K562 (cell line): ENCODE measurements around the gene TRMT2A. TPM values are rescaled to one million over a fixed set of nuclear protein-coding genes. Genes with fewer than 3 reads are reported as not detected.

Source experiments
- ATAC-seq: fragments of 200-7000 bp; cut with Tn5 transposase; 3 replicates; pipeline ENCODE4 v1.9.1; 2020; ENCODE audit warnings: moderate library complexity
- BruUV-seq: library from RNA; stranded (reverse); fragments of 400-500 nt; replicated peaks from 2 replicates; lab custom pipeline; 2021; lab: Mats Ljungman, UMichigan
- CTCF ChIA-PET: fragments of 300-600 bp; formaldehyde crosslinking; extraction: SDS; loops from one replicate; lab custom pipeline; 2021; ENCODE audit warnings: low intra/inter-chr PET ratio; lab: Yijun Ruan, JAX
- POLR2A ChIA-PET: fragments of 300-600, 350-650 bp; sonication (Branson Sonifier 250); formaldehyde crosslinking; extraction: SDS; loops from one replicate; lab custom pipeline; 2021; ENCODE audit warnings: antibody characterized with exemption, inconsistent platforms; lab: Yijun Ruan, JAX
- DNase-seq, 4 experiments: peaks; one replicate each; pipeline versions ENCODE4 v3.0.0 to v3.0.0-alpha.2; 2011 to 2018; ENCODE audit warnings: low spot score in 3 of 4, mixed read lengths in 3 of 4; ENCODE audit errors: extremely low read depth in 1 of 4
- FAIRE-seq: peaks from 2 replicates; lab custom pipeline; 2011; peaks lifted over from hg19 to GRCh38; lab: Jason Lieb, UNC
- H2AFZ ChIP-seq: 2 replicates; pipeline ENCODE4 v1.6.0; 2011; ENCODE audit warnings: low read depth, low read length, control low read depth, inconsistent platforms
- H3K27ac ChIP-seq: fragments of 200-600 bp; 3 replicates; pipeline ENCODE4 v1.8.0; 2011; ENCODE audit warnings: low read depth, mild to moderate bottlenecking, control low read depth, inconsistent platforms, low read length, moderate library complexity, mixed read lengths; ENCODE audit errors: extremely low read depth
- H3K27me3 ChIP-seq, 2 experiments: fragments of 300-600 bp in 1 of 2; 2 replicates in 1 of 2; 3 replicates in 1 of 2; pipeline versions ENCODE4 v1.6.0 to v1.8.0; 2011; ENCODE audit warnings: inconsistent platforms in 2 of 2, low read length in 2 of 2, mild to moderate bottlenecking in 1 of 2, mixed read lengths in 1 of 2, moderate library complexity in 1 of 2; ENCODE audit not compliant: control insufficient read depth in 2 of 2, insufficient read depth in 2 of 2
- H3K36me3 ChIP-seq: fragments of 300-600 bp; 3 replicates; pipeline ENCODE4 v1.8.0; 2011; ENCODE audit warnings: mild to moderate bottlenecking, low read length, inconsistent platforms; ENCODE audit not compliant: control insufficient read depth, insufficient read depth
- H3K4me1 ChIP-seq, 2 experiments: fragments of 200-600 bp in 1 of 2; replicated peaks in 1 of 2; 2 replicates in 1 of 2; 3 replicates in 1 of 2; pipeline versions ENCODE4 v1.5.1 to v1.8.0; 2011; ENCODE audit warnings: inconsistent platforms in 2 of 2, low read length in 2 of 2, mild to moderate bottlenecking in 1 of 2, mixed read lengths in 1 of 2, moderate library complexity in 1 of 2; ENCODE audit not compliant: control insufficient read depth in 2 of 2, insufficient read depth in 2 of 2
- H3K4me2 ChIP-seq: 2 replicates; pipeline ENCODE4 v1.6.1; 2011; ENCODE audit warnings: low read length, control low read depth, inconsistent platforms, mixed read lengths; ENCODE audit not compliant: insufficient read depth
- H3K4me3 ChIP-seq: fragments of 200-600 bp; sonication (generic), shearing (Covaris generic); 2 replicates; pipeline ENCODE4 v1.5.1; 2016; ENCODE audit warnings: control low read depth, inconsistent platforms
- H3K79me2 ChIP-seq: fragments of 200-600 bp; 3 replicates; pipeline ENCODE4 v1.8.0; 2011; ENCODE audit warnings: low read length, inconsistent platforms; ENCODE audit not compliant: control insufficient read depth, insufficient read depth
- H3K9ac ChIP-seq, 2 experiments: 2 replicates each; pipeline versions ENCODE4 v1.6.0 to v1.6.1; 2011; ENCODE audit warnings: low read depth in 2 of 2, low read length in 2 of 2, control low read depth in 1 of 2, inconsistent platforms in 1 of 2, mild to moderate bottlenecking in 1 of 2, mixed read lengths in 1 of 2; ENCODE audit not compliant: insufficient read depth in 1 of 2
- H3K9me1 ChIP-seq: one replicate; pipeline ENCODE4 v1.6.0; 2011; ENCODE audit warnings: inconsistent platforms, mild to moderate bottlenecking, low read length, moderate library complexity; ENCODE audit not compliant: control insufficient read depth, insufficient read depth
- H3K9me3 ChIP-seq: replicated peaks from 2 replicates; pipeline ENCODE4 v1.5.1; 2011; ENCODE audit warnings: low read depth, low read length, inconsistent platforms; ENCODE audit not compliant: control insufficient read depth, insufficient read depth
- H4K20me1 ChIP-seq: replicated peaks from 2 replicates; pipeline ENCODE4 v1.6.1; 2011; ENCODE audit warnings: low read length, inconsistent platforms, mixed read lengths; ENCODE audit not compliant: control insufficient read depth, insufficient read depth
- CBX1 ChIP-seq: sonication (generic); IDR thresholded peaks from 2 replicates; pipeline ENCODE4 v1.6.1; 2016; ENCODE audit warnings: antibody characterized with exemption, low read depth, mild to moderate bottlenecking
- CEBPB ChIP-seq: fragments of 450-650 bp; IDR thresholded peaks from 2 replicates; pipeline ENCODE4 v1.6.1; 2016; ENCODE audit warnings: missing genetic modification characterization, missing compliant biosample characterization
- CEBPG ChIP-seq, 3 experiments: fragments of 200-800 bp in 1 of 3; sonication (Bioruptor generic) in 1 of 3; sonication (generic) in 1 of 3; formaldehyde crosslinking in 1 of 3; IDR thresholded peaks in 2 of 3; conservative IDR thresholded peaks in 1 of 3; 2 replicates each; pipeline versions ENCODE4 v1.6.1 to v1.8.0; 2016 to 2022; ENCODE audit warnings: missing compliant biosample characterization in 2 of 3, missing genetic modification characterization in 2 of 3, mild to moderate bottlenecking in 1 of 3, missing genetic modification reagents in 1 of 3
- E2F3 ChIP-seq: fragments of 250-450 bp; sonication (Bioruptor Pico); IDR thresholded peaks from 2 replicates; pipeline ENCODE4 v1.4.0; 2020; ENCODE audit warnings: mild to moderate bottlenecking
- ELF2 ChIP-seq: fragments of 250-450 bp; sonication (Bioruptor Pico); IDR thresholded peaks from 2 replicates; pipeline ENCODE4 v1.5.0; 2021; ENCODE audit warnings: mild to moderate bottlenecking
- GTF2A2 ChIP-seq: IDR thresholded peaks from 2 replicates; pipeline ENCODE4 v1.6.1; 2016; ENCODE audit warnings: mild to moderate bottlenecking, missing genetic modification characterization, missing compliant biosample characterization
- HCFC1 ChIP-seq: IDR thresholded peaks from 2 replicates; pipeline ENCODE4 v1.6.1; 2012; ENCODE audit warnings: low read depth, low read length, improper control_type of control experiment
- HINFP ChIP-seq: fragments of 450-650 bp; conservative IDR thresholded peaks from 2 replicates; pipeline ENCODE4 v1.6.1; 2016; ENCODE audit warnings: missing genetic modification characterization, low read depth, mild to moderate bottlenecking, control low read depth, missing compliant biosample characterization
- ID3 ChIP-seq, 2 experiments: fragments of 250-450 bp in 1 of 2; fragments of 450-650 bp in 1 of 2; sonication (Bioruptor Pico) in 1 of 2; IDR thresholded peaks; 2 replicates each; pipeline versions ENCODE4 v1.6.1 to v1.8.0; 2016 to 2021; ENCODE audit warnings: mild to moderate bottlenecking in 2 of 2, moderate library complexity in 2 of 2, missing compliant biosample characterization in 1 of 2, missing genetic modification characterization in 1 of 2
- JUN ChIP-seq, 2 experiments: sonication (generic) in 1 of 2; formaldehyde crosslinking in 1 of 2; IDR thresholded peaks; 2 replicates each; pipeline versions ENCODE4 v1.6.1 to v1.8.0; 2012 to 2022; ENCODE audit warnings: borderline replicate concordance in 2 of 2, mild to moderate bottlenecking in 2 of 2, improper control_type of control experiment in 1 of 2, low read depth in 1 of 2, low read length in 1 of 2, missing genetic modification reagents in 1 of 2
- KDM1A ChIP-seq, 2 experiments: fragments of 450-650 bp; IDR thresholded peaks; 2 replicates each; pipeline ENCODE4 v1.6.1; 2016; ENCODE audit warnings: mild to moderate bottlenecking in 2 of 2
- MAFK ChIP-seq: IDR thresholded peaks from 2 replicates; pipeline ENCODE4 v1.6.1; 2011; ENCODE audit warnings: low read length, improper control_type of control experiment
- MXI1 ChIP-seq: IDR thresholded peaks from 2 replicates; pipeline ENCODE4 v1.6.1; 2011; ENCODE audit warnings: low read depth, mild to moderate bottlenecking, improper control_type of control experiment, low read length
- PHB ChIP-seq: fragments of 250-450 bp; sonication (Bioruptor Pico); IDR thresholded peaks from 2 replicates; pipeline ENCODE4 v1.5.0; 2021
- PHF8 ChIP-seq: fragments of 200-600 bp; sonication (generic); IDR thresholded peaks from 2 replicates; pipeline ENCODE4 v1.6.1; 2012; ENCODE audit warnings: mixed run types, mild to moderate bottlenecking, inconsistent platforms, low read length, moderate library complexity, borderline replicate concordance
- PYGO2 ChIP-seq: fragments of 450-650 bp; IDR thresholded peaks from 2 replicates; pipeline ENCODE4 v1.6.1; 2016; ENCODE audit warnings: mild to moderate bottlenecking, missing genetic modification characterization, moderate library complexity, missing compliant biosample characterization
- SAP30 ChIP-seq: fragments of 200-600 bp; sonication (generic); IDR thresholded peaks from 2 replicates; pipeline ENCODE4 v1.6.1; 2012; ENCODE audit warnings: borderline replicate concordance, low read depth, mild to moderate bottlenecking, moderate library complexity, low read length, control low read depth, inconsistent platforms; ENCODE audit not compliant: insufficient read depth, poor library complexity, severe bottlenecking
- TBL1XR1 ChIP-seq, 2 experiments: IDR thresholded peaks; 2 replicates each; pipeline ENCODE4 v1.6.1; 2012; ENCODE audit warnings: improper control_type of control experiment in 2 of 2, low read length in 2 of 2, mild to moderate bottlenecking in 1 of 2
- ZNF384 ChIP-seq: IDR thresholded peaks from 2 replicates; pipeline ENCODE4 v1.6.1; 2012; ENCODE audit warnings: low read depth, low read length, improper control_type of control experiment
- ZNF76 ChIP-seq: fragments of 250-450 bp; sonication (Bioruptor Pico); IDR thresholded peaks from 2 replicates; pipeline ENCODE4 v1.4.0; 2020; ENCODE audit warnings: mild to moderate bottlenecking, moderate library complexity, borderline replicate concordance
- WGBS: fragments of 100-300 bp; shearing (Covaris generic); methylation state at CpG from one replicate; pipeline ENCODE4 v1.1.6; 2016; ENCODE audit warnings: low coverage, mixed read lengths; ENCODE audit not compliant: insufficient coverage; ENCODE audit errors: missing lambda C conversion rate; 5-methylcytosine and 5-hydroxymethylcytosine counted together
- in situ Hi-C: fragments of 300-500 bp; cut with MboI; formaldehyde crosslinking; loops from 4 replicates; pipeline ENCODE4 v1.15.0; 2018; ENCODE audit warnings: inconsistent platforms, mixed read lengths
- intact Hi-C: fragments of 100-400 bp; cut with micrococcal nuclease; formaldehyde crosslinking; loops from 2 replicates; pipeline ENCODE4 v1.14.2; 2022
- polyA plus RNA-seq, 8 experiments: library from polyadenylated mRNA; depleted of rRNA in 4 of 8; stranded (reverse) in 5 of 8; unstranded in 3 of 8; fragments of >200 nt; fragmentation: Nextera tagmentation in 2 of 8; fragmentation: Illumina TruSeq in 1 of 8; extraction: Ambion mirVana in 2 of 8; extraction: Trizol in 1 of 8; gene quantifications; 2 replicates each; pipeline versions ENCODE4 v1.2.1 to v1.2.3, GENCODE V29; 2011 to 2014; ENCODE audit warnings: inconsistent platforms in 1 of 8, missing spikeins in 1 of 8
- total RNA-seq, 7 experiments: library from RNA; depleted of rRNA in 6 of 7; stranded (reverse); fragments of >200 nt in 6 of 7; fragmentation: Illumina TruSeq in 2 of 7; extraction: Trizol in 2 of 7; gene quantifications; 2 replicates each; pipeline versions ENCODE4 v1.2.1 to v1.2.3, GENCODE V29; 2011 to 2021; ENCODE audit warnings: low replicate concordance in 1 of 7

Gene TRMT2A
- total and polyA plus RNA-seq, 9 of the 15 experiments (the other 6 are each of a cell fraction or from before 2014, with no cell fraction given) = 1.6 to 265 (median 140) TPM

DNA sequence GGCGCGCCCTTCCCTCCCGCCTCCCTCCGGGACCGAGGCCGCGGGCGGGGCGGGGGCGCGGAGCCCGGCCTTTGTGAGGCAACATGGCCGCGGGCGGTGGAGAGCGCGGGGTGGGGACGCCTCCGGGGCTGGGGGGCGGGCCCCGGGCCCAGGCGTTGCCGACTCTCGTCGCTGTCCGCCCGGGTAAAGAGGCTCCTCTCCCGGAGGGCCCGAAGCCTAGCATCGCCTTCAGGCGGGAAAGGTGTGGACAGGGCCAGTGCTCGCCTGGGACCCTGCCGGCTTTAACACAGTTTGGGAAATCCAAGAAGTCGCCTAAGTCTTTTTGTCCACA, 36.6 kb downstream of the TRMT2A start:
- H3K27me3 ChIP-seq = no peaks in the 10 kb centered on the region
- H3K4me1 ChIP-seq = peaks cover 51 to 71% of the 10 kb centered on the region in 2 experiments
- H3K9ac ChIP-seq = peak overlapping the region; percentile 85 to 96
- POLR2A ChIA-PET = interaction anchor here (0.7 to 10.4 kb wide), 18 partner anchors 9 to 307 kb away, joined by 3 to 145 read pairs (median 4); partner anchors contain the start of genes TANGO2 and TRMT2A
- peak overlapping the region; percentile 25 for H2AFZ ChIP-seq
- no peak for FAIRE-seq
- CTCF ChIA-PET = interaction anchor here (0.8 kb wide), 1 partner anchor 19 kb away, joined by 4 read pairs; no protein-coding TSS in a partner anchor
- no peaks in the 10 kb centered on the region for H3K9me3 ChIP-seq
- under 1% methylated on average over 34 of the region's 34 CpGs for WGBS
- H3K27ac ChIP-seq = peak overlapping the region; percentile 78
- H3K4me2 ChIP-seq = peak overlapping the region; percentile 95
- BruUV-seq = no TSS peak
- peak overlapping the region; percentile 67 for H3K4me3 ChIP-seq
- in situ Hi-C loops (no loop called here), intact Hi-C loops (loop anchor here (1.0 to 2.0 kb wide), 3 partner anchors 22 to 55 kb away; partner anchors contain the start of gene TRMT2A)
- peaks cover 16% of the 10 kb centered on the region for H3K9me1 ChIP-seq
- peak; percentile 73 for ATAC-seq
- H4K20me1 ChIP-seq = peaks cover 33% of the 10 kb centered on the region
- peak; percentile 96 to 100 (median 99) for DNase-seq
- H3K79me2 ChIP-seq = peaks cover 55% of the 10 kb centered on the region
- H3K36me3 ChIP-seq = peaks cover 39% of the 10 kb centered on the region
- TF ChIP-seq KDM1A (IDR thresholded peaks at IDR 0.05) (no peak), HINFP (tag) (0 out of 2 replicates have a peak, but pooled peaks have one; percentile 23), MAFK (0 out of 2 replicates have a peak, but pooled peaks have one; percentile 1), MXI1 (peak; percentile 70), JUN (IDR thresholded peaks at IDR 0.05; ENCODE audit: borderline replicate concordance, low read depth, low read length) (peak; percentile 49), JUN (CRISPR knock-in tag; IDR thresholded peaks at IDR 0.05; ENCODE audit: borderline replicate concordance) (no peak), PYGO2 (tag) (0 out of 2 replicates have a peak, but pooled peaks have one; percentile 49), ELF2 (0 out of 2 replicates have a peak, but pooled peaks have one; percentile 69), ID3 (CRISPR knock-in tag; IDR thresholded peaks at IDR 0.05) (no peak), ID3 (tag; IDR thresholded peaks at IDR 0.05) (no peak), HCFC1 (peak; percentile 30; the same call in 1 of the 2 replicates), PHF8 (peak; percentile 46; the same call in 1 of the 2 replicates), CEBPB (tag) (no peak), GTF2A2 (tag) (peak; percentile 78), CEBPG (CRISPR knock-in tag; IDR thresholded peaks at IDR 0.05) (no peak), CEBPG (tag; conservative IDR thresholded peaks at IDR 0.05 in 1 of 2, IDR thresholded peaks at IDR 0.05 in 1 of 2) (peak in 1 of 2 experiments; percentile 85; a peak in 2 of 4 replicates), ZNF384 (0 out of 2 replicates have a peak, but pooled peaks have one; percentile 7), SAP30 (peak; percentile 91), CBX1 (no peak), E2F3 (peak; percentile 7; the same call in 1 of the 2 replicates), TBL1XR1 (IDR thresholded peaks at IDR 0.05; ENCODE audit: low read length in 2 of 2) (peak in 1 of 2 experiments; percentile 73; a peak in 1 of 4 replicates), PHB (CRISPR knock-in tag) (0 out of 2 replicates have a peak, but pooled peaks have one; percentile 41), ZNF76 (CRISPR knock-in tag) (no peak)
